Heart right ventricle (tissue), 16 donors: ENCODE data around the gene RASAL2. TPM values are rescaled to one million over a fixed set of nuclear protein-coding genes. Genes with fewer than 3 reads are reported as not detected.

ENCODE experiments used
- ATAC-seq, 8 donors: fragments of 200-7000 bp; cut with Tn5 transposase; one replicate each; pipeline ENCODE4 v1.9.1; 2020; ENCODE audit warnings: mild to moderate bottlenecking in 8 of 8, moderate library complexity in 8 of 8, moderate number of reproducible peaks in 1 of 8
- DNase-seq, 2 donors: peaks; one replicate each; pipeline ENCODE4 v3.0.0-alpha.2; 2020
- H3K27ac ChIP-seq, 10 donors: fragments of 200-600 bp; sonication (generic) in 2 of 10; one replicate each; pipeline versions ENCODE4 v1.5.0 to v1.8.0; 2020 to 2022; ENCODE audit warnings: mild to moderate bottlenecking in 3 of 10
- H3K27me3 ChIP-seq, 7 donors: fragments of 200-600 bp; one replicate each; pipeline ENCODE4 v1.8.0; 2021 to 2022; ENCODE audit warnings: mild to moderate bottlenecking in 2 of 7
- H3K36me3 ChIP-seq, 9 donors: fragments of 200-600 bp; sonication (generic) in 1 of 9; one replicate each; pipeline versions ENCODE4 v1.5.0 to v1.8.0; 2020 to 2022; ENCODE audit warnings: mild to moderate bottlenecking in 2 of 9
- H3K4me1 ChIP-seq, 9 donors: fragments of 200-600 bp; sonication (generic) in 1 of 9; one replicate each; pipeline versions ENCODE4 v1.5.0 to v1.8.0; 2020 to 2022; ENCODE audit warnings: mild to moderate bottlenecking in 4 of 9
- H3K4me3 ChIP-seq, 10 donors: fragments of 200-600 bp; sonication (generic) in 2 of 10; one replicate each; pipeline versions ENCODE4 v1.5.0 to v1.8.0; 2020 to 2022; ENCODE audit warnings: mild to moderate bottlenecking in 7 of 10, moderate library complexity in 2 of 10
- H3K9me3 ChIP-seq, 11 donors: fragments of 200-600 bp in 10 of 11; sonication (generic) in 2 of 11; one replicate each; pipeline versions ENCODE4 v1.5.0 to v1.8.0; 2013 to 2022; ENCODE audit warnings: mild to moderate bottlenecking in 2 of 11, control low read depth in 1 of 11, moderate library complexity in 1 of 11
- WGBS, 2 donors: extraction: QIAGEN DNeasy Blood & Tissue Kit; methylation state at CpG; one replicate each; pipeline ENCODE4 v1.1.7; 2013; ENCODE audit warnings: inconsistent platforms in 1 of 2; 5-methylcytosine and 5-hydroxymethylcytosine counted together
- intact Hi-C, 10 donors: fragments of 100-400 bp; cut with DNase I; formaldehyde crosslinking; loops; one replicate each; pipeline versions ENCODE4 v1.11.1 to v1.14.2; 2022
- polyA plus RNA-seq, 2 donors: library from polyadenylated mRNA; stranded (reverse); fragments of 200-250 nt; gene quantifications; one replicate each; pipeline ENCODE4 v1.2.3, GENCODE V29; 2013
- total RNA-seq, 10 donors: library from RNA; stranded (reverse); fragmentation: NEBNext Ultra II Directional in 3 of 10; extraction: Animal tissue kit (Norgen Biotek cat#: 25700) in 3 of 10; gene quantifications; one replicate each; pipeline versions ENCODE4 v1.2.1 to v1.2.4, GENCODE V29; 2021 to 2023
- TF ChIP-seq, protein P1 (sequence below), 9 donors: fragments of 200-600 bp; sonication (generic) in 2 of 9; IDR thresholded peaks; one replicate each; pipeline versions ENCODE4 v1.5.0 to v1.8.0; 2021 to 2022; ENCODE audit warnings: antibody characterized with exemption in 9 of 9, mild to moderate bottlenecking in 5 of 9, moderate library complexity in 1 of 9
- donor health status: Arrhythmogenic right ventricular cardiomyopathy.
- donor health status: ischemic (EF 13 %, LVEDD 7.1; RV severe dilation, severe dysfunction).
- donor health status: healthy with polysubstance abuse.
- donor health status: DM: no; HTN: yes; CAD: no.
- donor health status: DM: no; HTN: no; CAD: no.
- donor health status: ischemic (EF 25% LVEDD 6.9; RV normal size, moderate dysfunction).
- donor health status: ischemic (EF 25% LVEDD 5.7; RV mildly dilated, moderate dysfunction).
- donor health status: healthy.
- donor health status: DM: yes; HTN: yes; CAD: no.
- donor health status: Ischemic cardiomyopathy.
- donor health status: ischemic (EF 35%, LVEDD 5.7; RV mildly dilated, moderate dysfunction).
- donor health status: nonischemic (EF 11% LVEDD 7.7; RV severe dilation, severe dysfunction).
- donor health status: DM: yes; HTN: yes; CAD: no.
- donor health status: PGD.
- donor health status: ischemic (EF 29% LVEDD 5.4; RV normal size, mild dysfunction).
- donor health status: nonischemic (EF 23%, LVEDD 6.1; RV moderate dilation, normal function).

Gene RASAL2
- total and polyA plus RNA-seq, 12 donors = 3.5 to 59.8 (median 36.2) TPM

GRCh38 chr1:178335426-178335825, 241.5 kb downstream of the RASAL2 start:
- ATAC-seq (no peak), DNase-seq (no peak)
- Histone ChIP-seq H3K36me3 (no peaks in the 10 kb centered on the region), H3K4me3 (no peak overlapping the region), H3K9me3 (no peaks in the 10 kb centered on the region), H3K27me3 (no peaks in the 10 kb centered on the region), H3K27ac (no peak overlapping the region), H3K4me1 (peaks cover 0 to 50% (median 33%) of the 10 kb centered on the region in 9 donors)
- TF ChIP-seq, protein P1, sequence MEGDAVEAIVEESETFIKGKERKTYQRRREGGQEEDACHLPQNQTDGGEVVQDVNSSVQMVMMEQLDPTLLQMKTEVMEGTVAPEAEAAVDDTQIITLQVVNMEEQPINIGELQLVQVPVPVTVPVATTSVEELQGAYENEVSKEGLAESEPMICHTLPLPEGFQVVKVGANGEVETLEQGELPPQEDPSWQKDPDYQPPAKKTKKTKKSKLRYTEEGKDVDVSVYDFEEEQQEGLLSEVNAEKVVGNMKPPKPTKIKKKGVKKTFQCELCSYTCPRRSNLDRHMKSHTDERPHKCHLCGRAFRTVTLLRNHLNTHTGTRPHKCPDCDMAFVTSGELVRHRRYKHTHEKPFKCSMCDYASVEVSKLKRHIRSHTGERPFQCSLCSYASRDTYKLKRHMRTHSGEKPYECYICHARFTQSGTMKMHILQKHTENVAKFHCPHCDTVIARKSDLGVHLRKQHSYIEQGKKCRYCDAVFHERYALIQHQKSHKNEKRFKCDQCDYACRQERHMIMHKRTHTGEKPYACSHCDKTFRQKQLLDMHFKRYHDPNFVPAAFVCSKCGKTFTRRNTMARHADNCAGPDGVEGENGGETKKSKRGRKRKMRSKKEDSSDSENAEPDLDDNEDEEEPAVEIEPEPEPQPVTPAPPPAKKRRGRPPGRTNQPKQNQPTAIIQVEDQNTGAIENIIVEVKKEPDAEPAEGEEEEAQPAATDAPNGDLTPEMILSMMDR (IDR thresholded peaks at IDR 0.05) = no peak
- intact Hi-C loops = no loop called here
- 80 to 86% methylated on average over 3 of the region's 3 CpGs for WGBS, 2 donors

DNA sequence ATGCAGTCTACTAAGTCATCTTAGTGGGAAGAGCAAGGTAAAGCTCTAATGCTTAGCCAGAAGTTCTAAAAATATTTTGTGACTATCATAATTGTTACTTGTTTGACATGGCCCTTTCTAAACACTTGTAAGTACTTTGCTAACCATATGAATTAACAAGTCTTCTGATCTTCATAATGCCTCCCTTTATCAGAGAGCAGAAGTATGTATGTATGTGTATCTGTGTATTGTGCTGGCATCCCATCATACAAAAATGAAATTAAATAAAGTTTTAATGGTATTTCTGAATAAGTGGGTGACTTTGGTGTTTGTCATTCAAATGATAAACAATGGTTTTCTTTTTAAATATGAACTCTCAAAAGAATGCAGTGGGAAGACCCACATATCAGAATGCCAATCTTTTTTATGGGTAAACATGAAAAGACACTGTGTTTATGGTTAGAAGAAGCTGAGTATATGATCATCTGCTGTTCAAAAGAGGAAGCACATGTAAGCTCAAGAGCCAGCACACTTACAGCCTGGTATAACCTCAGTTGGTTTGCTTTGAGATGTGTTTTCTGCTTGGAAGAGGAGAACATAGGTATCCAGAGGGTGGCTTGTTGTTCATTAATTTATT, 243.3 kb downstream of the RASAL2 start:
- Histone ChIP-seq H3K27ac (no peak overlapping the region), H3K4me3 (no peak overlapping the region), H3K27me3 (no peaks in the 10 kb centered on the region), H3K9me3 (no peaks in the 10 kb centered on the region), H3K4me1 (peaks cover 0 to 56% (median 27%) of the 10 kb centered on the region in 9 donors), H3K36me3 (no peaks in the 10 kb centered on the region)
- TF ChIP-seq, protein P1 (IDR thresholded peaks at IDR 0.05) = no peak
- intact Hi-C loops = no loop called here
- ATAC-seq = no peak
- DNase-seq = no peak

DNA sequence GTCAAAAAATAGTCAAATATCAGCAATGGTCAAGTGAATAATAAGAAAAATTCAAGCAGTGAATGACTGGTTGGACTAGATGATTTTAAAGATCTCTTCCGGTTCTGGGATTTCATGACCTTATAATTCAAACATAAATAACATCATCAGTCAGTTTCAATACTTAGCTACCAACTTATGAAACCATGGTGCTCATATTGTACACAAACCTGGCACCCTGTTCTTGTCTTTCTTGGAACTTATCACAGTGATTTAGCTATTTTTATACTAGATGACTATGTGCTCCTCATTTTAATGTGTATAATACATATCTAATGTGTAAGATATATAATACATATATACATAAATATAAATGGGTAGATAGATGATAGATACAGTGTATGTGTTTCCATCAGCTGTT, 245.9 kb downstream of the RASAL2 start:
- H3K4me1 ChIP-seq = peaks cover 0 to 76% (median 38%) of the 10 kb centered on the region in 9 donors
- H3K9me3 ChIP-seq = no peaks in the 10 kb centered on the region
- 57 to 59% methylated on average over 1 of the region's 1 CpG for WGBS, 2 donors
- peak in 4 of 8 donors; percentile 28 to 57 (median 34) for ATAC-seq
- TF ChIP-seq, protein P1 (IDR thresholded peaks at IDR 0.05) = no peak
- peak overlapping the region in 5 of 10 donors; percentile 37 to 50 (median 46) for H3K4me3 ChIP-seq
- no peak for DNase-seq
- no peaks in the 10 kb centered on the region for H3K27me3 ChIP-seq
- peak overlapping the region in 8 of 10 donors; percentile 29 to 88 (median 84) for H3K27ac ChIP-seq
- no peaks in the 10 kb centered on the region for H3K36me3 ChIP-seq
- intact Hi-C loops = no loop called here

GRCh38 chr1:178341261-178341956, 247.5 kb downstream of the RASAL2 start:
- H3K4me3 ChIP-seq = peak overlapping the region in 9 of 10 donors; percentile 14 to 50 (median 37)
- peak overlapping the region; percentile 40 to 88 (median 82) for H3K27ac ChIP-seq
- 26 to 33% methylated on average over 10 of the region's 10 CpGs for WGBS, 2 donors
- ATAC-seq (peak; percentile 44 to 79 (median 68)), DNase-seq (peak; percentile 28 to 76)
- intact Hi-C loops = no loop called here
- peaks cover 0 to 89% (median 51%) of the 10 kb centered on the region in 9 donors for H3K4me1 ChIP-seq
- H3K27me3 ChIP-seq = no peaks in the 10 kb centered on the region
- H3K36me3 ChIP-seq = no peaks in the 10 kb centered on the region
- TF ChIP-seq, protein P1 (IDR thresholded peaks at IDR 0.05) = no peak
- no peaks in the 10 kb centered on the region for H3K9me3 ChIP-seq
